H1 (cell line): ENCODE data around the gene ERG28. TPM values are rescaled to one million over a fixed set of nuclear protein-coding genes. Genes with fewer than 3 reads are reported as not detected.

Experiments
- BRCA1 ChIP-seq: IDR thresholded peaks from 2 replicates; pipeline ENCODE4 v1.6.1; 2012; ENCODE audit warnings: low read depth, low read length, improper control_type of control experiment
- CBX5 ChIP-seq: fragments of 300-800, 300-1000 bp; sonication (generic); IDR thresholded peaks from 2 replicates; pipeline ENCODE4 v1.7.1; 2016; ENCODE audit warnings: antibody characterized with exemption, low read length, low read depth
- RAD21 ChIP-seq, 2 experiments: IDR thresholded peaks in 1 of 2; conservative IDR thresholded peaks in 1 of 2; 2 replicates each; pipeline ENCODE4 v1.6.1; 2011; ENCODE audit warnings: low read depth in 2 of 2, low read length in 2 of 2, improper control_type of control experiment in 1 of 2, inconsistent platforms in 1 of 2, mild to moderate bottlenecking in 1 of 2, moderate library complexity in 1 of 2
- RBBP5 ChIP-seq: IDR thresholded peaks from 2 replicates; pipeline ENCODE4 v1.7.1; 2012; ENCODE audit warnings: low read depth, mild to moderate bottlenecking, inconsistent platforms, low read length, moderate library complexity, borderline replicate concordance
- SAP30 ChIP-seq: fragments of 300-600 bp; sonication (generic); IDR thresholded peaks from 2 replicates; pipeline ENCODE4 v1.7.1; 2012; ENCODE audit warnings: low read length, moderate library complexity, mild to moderate bottlenecking, inconsistent platforms; ENCODE audit not compliant: insufficient read depth, insufficient replicate concordance
- SIRT6 ChIP-seq: IDR thresholded peaks from one replicate; pipeline ENCODE4 v1.7.1; 2012; ENCODE audit warnings: low read length, inconsistent platforms
- SP1 ChIP-seq: IDR thresholded peaks from 2 replicates; pipeline ENCODE4 v1.6.1; 2011; ENCODE audit warnings: low read depth, low read length
- polyA plus RNA-seq, 7 experiments: library from polyadenylated mRNA; depleted of rRNA in 3 of 7; stranded (reverse) in 5 of 7; unstranded in 2 of 7; fragments of >200 nt in 5 of 7; fragments of 200-250 nt in 2 of 7; gene quantifications; 1 replicate in 5 of 7; 2 replicates in 1 of 7; 4 replicates in 1 of 7; pipeline versions ENCODE4 v1.2.1 to v1.2.3, GENCODE V29; 2011 to 2013; ENCODE audit warnings: missing spikeins in 2 of 7, mixed read lengths in 2 of 7
- total RNA-seq: library from RNA; stranded (reverse); fragmentation: NEBNext Ultra II Directional; extraction: Animal tissue kit (Norgen Biotek cat#: 25700); gene quantifications from 2 replicates; pipeline ENCODE4 v1.2.1, GENCODE V29; 2021
- TF ChIP-seq, protein P1 (sequence below): fragments of 300-600 bp; sonication (generic); IDR thresholded peaks from 2 replicates; pipeline ENCODE4 v1.7.1; 2012; ENCODE audit warnings: low read length, moderate library complexity, mild to moderate bottlenecking, inconsistent platforms; ENCODE audit not compliant: insufficient replicate concordance

The ERG28 gene
- total and polyA plus RNA-seq, 2 of the 8 experiments (the other 6 are each of a cell fraction or from before 2014, with no cell fraction given), result 32.6 to 56.7 TPM

- TF ChIP-seq, protein P1, sequence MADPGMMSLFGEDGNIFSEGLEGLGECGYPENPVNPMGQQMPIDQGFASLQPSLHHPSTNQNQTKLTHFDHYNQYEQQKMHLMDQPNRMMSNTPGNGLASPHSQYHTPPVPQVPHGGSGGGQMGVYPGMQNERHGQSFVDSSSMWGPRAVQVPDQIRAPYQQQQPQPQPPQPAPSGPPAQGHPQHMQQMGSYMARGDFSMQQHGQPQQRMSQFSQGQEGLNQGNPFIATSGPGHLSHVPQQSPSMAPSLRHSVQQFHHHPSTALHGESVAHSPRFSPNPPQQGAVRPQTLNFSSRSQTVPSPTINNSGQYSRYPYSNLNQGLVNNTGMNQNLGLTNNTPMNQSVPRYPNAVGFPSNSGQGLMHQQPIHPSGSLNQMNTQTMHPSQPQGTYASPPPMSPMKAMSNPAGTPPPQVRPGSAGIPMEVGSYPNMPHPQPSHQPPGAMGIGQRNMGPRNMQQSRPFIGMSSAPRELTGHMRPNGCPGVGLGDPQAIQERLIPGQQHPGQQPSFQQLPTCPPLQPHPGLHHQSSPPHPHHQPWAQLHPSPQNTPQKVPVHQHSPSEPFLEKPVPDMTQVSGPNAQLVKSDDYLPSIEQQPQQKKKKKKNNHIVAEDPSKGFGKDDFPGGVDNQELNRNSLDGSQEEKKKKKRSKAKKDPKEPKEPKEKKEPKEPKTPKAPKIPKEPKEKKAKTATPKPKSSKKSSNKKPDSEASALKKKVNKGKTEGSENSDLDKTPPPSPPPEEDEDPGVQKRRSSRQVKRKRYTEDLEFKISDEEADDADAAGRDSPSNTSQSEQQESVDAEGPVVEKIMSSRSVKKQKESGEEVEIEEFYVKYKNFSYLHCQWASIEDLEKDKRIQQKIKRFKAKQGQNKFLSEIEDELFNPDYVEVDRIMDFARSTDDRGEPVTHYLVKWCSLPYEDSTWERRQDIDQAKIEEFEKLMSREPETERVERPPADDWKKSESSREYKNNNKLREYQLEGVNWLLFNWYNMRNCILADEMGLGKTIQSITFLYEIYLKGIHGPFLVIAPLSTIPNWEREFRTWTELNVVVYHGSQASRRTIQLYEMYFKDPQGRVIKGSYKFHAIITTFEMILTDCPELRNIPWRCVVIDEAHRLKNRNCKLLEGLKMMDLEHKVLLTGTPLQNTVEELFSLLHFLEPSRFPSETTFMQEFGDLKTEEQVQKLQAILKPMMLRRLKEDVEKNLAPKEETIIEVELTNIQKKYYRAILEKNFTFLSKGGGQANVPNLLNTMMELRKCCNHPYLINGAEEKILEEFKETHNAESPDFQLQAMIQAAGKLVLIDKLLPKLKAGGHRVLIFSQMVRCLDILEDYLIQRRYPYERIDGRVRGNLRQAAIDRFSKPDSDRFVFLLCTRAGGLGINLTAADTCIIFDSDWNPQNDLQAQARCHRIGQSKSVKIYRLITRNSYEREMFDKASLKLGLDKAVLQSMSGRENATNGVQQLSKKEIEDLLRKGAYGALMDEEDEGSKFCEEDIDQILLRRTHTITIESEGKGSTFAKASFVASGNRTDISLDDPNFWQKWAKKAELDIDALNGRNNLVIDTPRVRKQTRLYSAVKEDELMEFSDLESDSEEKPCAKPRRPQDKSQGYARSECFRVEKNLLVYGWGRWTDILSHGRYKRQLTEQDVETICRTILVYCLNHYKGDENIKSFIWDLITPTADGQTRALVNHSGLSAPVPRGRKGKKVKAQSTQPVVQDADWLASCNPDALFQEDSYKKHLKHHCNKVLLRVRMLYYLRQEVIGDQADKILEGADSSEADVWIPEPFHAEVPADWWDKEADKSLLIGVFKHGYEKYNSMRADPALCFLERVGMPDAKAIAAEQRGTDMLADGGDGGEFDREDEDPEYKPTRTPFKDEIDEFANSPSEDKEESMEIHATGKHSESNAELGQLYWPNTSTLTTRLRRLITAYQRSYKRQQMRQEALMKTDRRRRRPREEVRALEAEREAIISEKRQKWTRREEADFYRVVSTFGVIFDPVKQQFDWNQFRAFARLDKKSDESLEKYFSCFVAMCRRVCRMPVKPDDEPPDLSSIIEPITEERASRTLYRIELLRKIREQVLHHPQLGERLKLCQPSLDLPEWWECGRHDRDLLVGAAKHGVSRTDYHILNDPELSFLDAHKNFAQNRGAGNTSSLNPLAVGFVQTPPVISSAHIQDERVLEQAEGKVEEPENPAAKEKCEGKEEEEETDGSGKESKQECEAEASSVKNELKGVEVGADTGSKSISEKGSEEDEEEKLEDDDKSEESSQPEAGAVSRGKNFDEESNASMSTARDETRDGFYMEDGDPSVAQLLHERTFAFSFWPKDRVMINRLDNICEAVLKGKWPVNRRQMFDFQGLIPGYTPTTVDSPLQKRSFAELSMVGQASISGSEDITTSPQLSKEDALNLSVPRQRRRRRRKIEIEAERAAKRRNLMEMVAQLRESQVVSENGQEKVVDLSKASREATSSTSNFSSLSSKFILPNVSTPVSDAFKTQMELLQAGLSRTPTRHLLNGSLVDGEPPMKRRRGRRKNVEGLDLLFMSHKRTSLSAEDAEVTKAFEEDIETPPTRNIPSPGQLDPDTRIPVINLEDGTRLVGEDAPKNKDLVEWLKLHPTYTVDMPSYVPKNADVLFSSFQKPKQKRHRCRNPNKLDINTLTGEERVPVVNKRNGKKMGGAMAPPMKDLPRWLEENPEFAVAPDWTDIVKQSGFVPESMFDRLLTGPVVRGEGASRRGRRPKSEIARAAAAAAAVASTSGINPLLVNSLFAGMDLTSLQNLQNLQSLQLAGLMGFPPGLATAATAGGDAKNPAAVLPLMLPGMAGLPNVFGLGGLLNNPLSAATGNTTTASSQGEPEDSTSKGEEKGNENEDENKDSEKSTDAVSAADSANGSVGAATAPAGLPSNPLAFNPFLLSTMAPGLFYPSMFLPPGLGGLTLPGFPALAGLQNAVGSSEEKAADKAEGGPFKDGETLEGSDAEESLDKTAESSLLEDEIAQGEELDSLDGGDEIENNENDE, result no peak
- peak in 1 of 2 experiments; percentile 28; a peak in 2 of 4 replicates for TF ChIP-seq RAD21 (IDR thresholded peaks at IDR 0.05 in 1 of 2, conservative IDR thresholded peaks at IDR 0.05 in 1 of 2; ENCODE audit: low read depth in 2 of 2, low read length in 2 of 2)
- TF ChIP-seq CBX5, result no peak
- no peak for TF ChIP-seq BRCA1
- no peak for TF ChIP-seq SIRT6
- no peak for TF ChIP-seq SP1
- TF ChIP-seq RBBP5, result no peak
- no peak for TF ChIP-seq SAP30
Observed at GRCh38 chr14:75675265-75675960, 14.7 kb upstream of the ERG28 start (continued).
